GM12892 (cell line): ENCODE measurements around the gene RANBP3.
"Not testable (repeated sequence)": the region's sequence is repeated elsewhere in the genome, so short reads cannot be mapped to it uniquely, and the experiment has no call there.

Experiments
- DNase-seq: peaks from one replicate; pipeline ENCODE4 v3.0.0; 2011; ENCODE audit not compliant: insufficient read length
- FAIRE-seq: peaks from 2 replicates; lab custom pipeline; 2011; peaks lifted over from hg19 to GRCh38; lab: Jason Lieb, UNC
- POLR2A ChIP-seq: IDR thresholded peaks from 2 replicates; pipeline ENCODE4 v1.6.1; 2011; ENCODE audit warnings: low read depth, low read length, control low read depth
- POLR2AphosphoS5 ChIP-seq: IDR thresholded peaks from 2 replicates; pipeline ENCODE4 v1.6.1; 2011; ENCODE audit warnings: low read depth, low read length, control low read depth
- TAF1 ChIP-seq: IDR thresholded peaks from 2 replicates; pipeline ENCODE4 v1.6.1; 2011; ENCODE audit warnings: low read depth, mild to moderate bottlenecking, control low read depth, low read length, borderline replicate concordance

Gene RANBP3

GRCh38 chr19:6020166-6020882 lies 42.4 kb upstream of the RANBP3 start:
- DNase-seq (no peak), FAIRE-seq (no peak)
- TF ChIP-seq POLR2AphosphoS5 = no peak
- no peak for TF ChIP-seq POLR2A
- TF ChIP-seq TAF1 = no peak

GRCh38 chr19:6018786-6019185 lies 40.8 kb upstream of the RANBP3 start:
- FAIRE-seq (no peak), DNase-seq (no peak)

GRCh38 chr19:6017576-6017975 lies 39.6 kb upstream of the RANBP3 start:
- no peak for TF ChIP-seq POLR2A
- TF ChIP-seq TAF1 = no peak
- TF ChIP-seq POLR2AphosphoS5 = no peak
- DNase-seq (no peak), FAIRE-seq (no peak)

More at GRCh38 chr19:6018786-6019185, 40.8 kb upstream of the RANBP3 start:
- TF ChIP-seq POLR2AphosphoS5 = no peak
- no peak for TF ChIP-seq POLR2A
- no peak for TF ChIP-seq TAF1

- no peak for FAIRE-seq
- no peak for TF ChIP-seq POLR2A
- TF ChIP-seq POLR2AphosphoS5 = no peak
- TF ChIP-seq TAF1 = no peak
- DNase-seq = no peak
Measured at GRCh38 chr19:6015841-6016545, 38.1 kb upstream of the RANBP3 start.

- DNase-seq (no peak), FAIRE-seq (no peak)
- TF ChIP-seq POLR2A (no peak), POLR2AphosphoS5 (no peak), TAF1 (no peak)
Measured at GRCh38 chr19:6014551-6015135, 36.7 kb upstream of the RANBP3 start.

- FAIRE-seq = no peak
- no peak for TF ChIP-seq POLR2A
- TF ChIP-seq TAF1 = no peak
- no peak for TF ChIP-seq POLR2AphosphoS5
Measured at GRCh38 chr19:6012426-6013170, 34.7 kb upstream of the RANBP3 start.

GRCh38 chr19:6011794-6012193 lies 33.9 kb upstream of the RANBP3 start:
- DNase-seq (no peak), FAIRE-seq (no peak)
- no peak for TF ChIP-seq POLR2AphosphoS5
- no peak for TF ChIP-seq POLR2A
- TF ChIP-seq TAF1 = no peak

More at GRCh38 chr19:6012426-6013170, 34.7 kb upstream of the RANBP3 start:
- DNase-seq = no peak

- FAIRE-seq (no peak), DNase-seq (no peak)
- TF ChIP-seq POLR2A = no peak
- TF ChIP-seq TAF1 = no peak
- TF ChIP-seq POLR2AphosphoS5 = no peak
Measured at GRCh38 chr19:6011206-6011605, 33.3 kb upstream of the RANBP3 start.

- FAIRE-seq (no peak), DNase-seq (no peak)
- TF ChIP-seq POLR2AphosphoS5 = no peak
- TF ChIP-seq POLR2A = no peak
- no peak for TF ChIP-seq TAF1
Measured at GRCh38 chr19:6010107-6010506, 32.2 kb upstream of the RANBP3 start.

GRCh38 chr19:6007866-6008265 lies 29.9 kb upstream of the RANBP3 start:
- FAIRE-seq (no peak), DNase-seq (no peak)
- TF ChIP-seq POLR2AphosphoS5 = no peak
- TF ChIP-seq POLR2A = no peak
- no peak for TF ChIP-seq TAF1

- FAIRE-seq (no peak), DNase-seq (no peak)
- TF ChIP-seq POLR2AphosphoS5 = no peak
- TF ChIP-seq TAF1 = no peak
- no peak for TF ChIP-seq POLR2A
Measured at GRCh38 chr19:6006896-6007295, 29.0 kb upstream of the RANBP3 start.

GRCh38 chr19:6006070-6006446 lies 28.1 kb upstream of the RANBP3 start:
- FAIRE-seq, DNase-seq: not testable (repeated sequence)
